Measurements from ENCODE around the gene NCOA4.
A peak's percentile ranks its signal among the peaks of the same experiment; 100 is the strongest.
"Not testable (repeated sequence)": the region's sequence is repeated elsewhere in the genome, so short reads cannot be mapped to it uniquely, and the experiment has no call there.

The NCOA4 gene

GRCh38 chr10:46030091-46030937, at the start of gene NCOA4:
NCOA4 (minus strand) TSS chr10:46030623; CDS start chr10:46016680, 13,943 bp downstream.
- DNase-seq (ENCODE audit: low read depth in 2 of 2), result peak; percentile 90 to 95

GRCh38 chr10:46079831-46080585, 49.6 kb upstream of the NCOA4 start:
- DNase-seq (ENCODE audit: low read depth in 2 of 2), result no peak

- no peak for DNase-seq (ENCODE audit: low read depth in 2 of 2)
These were observed 47.4 kb upstream of the NCOA4 start for GRCh38 chr10:46077731-46078413.

GRCh38 chr10:46077141-46077554, 46.7 kb upstream of the NCOA4 start:
- DNase-seq (ENCODE audit: low read depth in 2 of 2), result no peak

GRCh38 chr10:46075869-46076268, 45.4 kb upstream of the NCOA4 start:
- DNase-seq (ENCODE audit: low read depth in 2 of 2), result no peak

GRCh38 chr10:46074196-46074946, 43.9 kb upstream of the NCOA4 start:
- no peak for DNase-seq (ENCODE audit: low read depth in 2 of 2)

- no peak for DNase-seq (ENCODE audit: low read depth in 2 of 2)
These were observed 43.1 kb upstream of the NCOA4 start for GRCh38 chr10:46073564-46073963.

GRCh38 chr10:46070749-46071148, 40.3 kb upstream of the NCOA4 start:
- DNase-seq (ENCODE audit: low read depth in 2 of 2), result no peak

- no peak for DNase-seq (ENCODE audit: low read depth in 2 of 2)
These were observed 39.5 kb upstream of the NCOA4 start for GRCh38 chr10:46069771-46070463.

GRCh38 chr10:46068905-46069304, 38.5 kb upstream of the NCOA4 start:
- no peak for DNase-seq (ENCODE audit: low read depth in 2 of 2)

- no peak for DNase-seq (ENCODE audit: low read depth in 2 of 2)
These were observed 37.7 kb upstream of the NCOA4 start for GRCh38 chr10:46068117-46068516.

GRCh38 chr10:46064269-46064817, 33.9 kb upstream of the NCOA4 start:
- no peak for DNase-seq (ENCODE audit: low read depth in 2 of 2)

- DNase-seq (ENCODE audit: low read depth in 2 of 2), result no peak
These were observed 32.5 kb upstream of the NCOA4 start for GRCh38 chr10:46062723-46063428.

- no peak for DNase-seq (ENCODE audit: low read depth in 2 of 2)
These were observed 30.3 kb upstream of the NCOA4 start for GRCh38 chr10:46060706-46061105.

- not testable (repeated sequence) for DNase-seq (ENCODE audit: low read depth in 2 of 2)
These were observed 27.5 kb upstream of the NCOA4 start for GRCh38 chr10:46057927-46058326.

- no peak for DNase-seq (ENCODE audit: low read depth in 2 of 2)
These were observed 26.6 kb upstream of the NCOA4 start for GRCh38 chr10:46057038-46057437.

- DNase-seq (ENCODE audit: low read depth in 2 of 2), result no peak
These were observed 25.3 kb upstream of the NCOA4 start for GRCh38 chr10:46055771-46056170.

GRCh38 chr10:46053534-46054434, 23.4 kb upstream of the NCOA4 start:
- DNase-seq (ENCODE audit: low read depth in 2 of 2), result no peak

GRCh38 chr10:46052791-46053375, 22.5 kb upstream of the NCOA4 start:
- no peak for DNase-seq (ENCODE audit: low read depth in 2 of 2)

Data from stimulated activated CD4-positive, alpha-beta T cell treated with anti-CD3 and anti-CD28 coated beads, Interleukin-12 subunit alpha, Interleukin-12 subunit beta, amount 100 ng/mL, for 24 hours (primary cell).